Right renal pelvis (tissue), 4 donors: ENCODE results near the gene SMARCA4. TPM values are rescaled to one million over a fixed set of nuclear protein-coding genes. Genes with fewer than 3 reads are reported as not detected.
A peak's percentile ranks its signal among the peaks of the same experiment; 100 is the strongest.

Source experiments
- DNase-seq, 4 donors: peaks; one replicate each; pipeline ENCODE4 v3.0.0-alpha.2; 2013; ENCODE audit warnings: low read depth in 4 of 4, low spot score in 3 of 4, missing footprints in 1 of 4
- polyA plus RNA-seq, 4 donors: library from polyadenylated mRNA; unstranded; fragments of 120-200 nt; gene quantifications; one replicate each; pipeline ENCODE4 v1.2.1, GENCODE V29; 2013; ENCODE audit not compliant: insufficient read length in 4 of 4

The SMARCA4 gene
- polyA plus RNA-seq, 4 donors = 132 to 157 (median 147) TPM

DNA sequence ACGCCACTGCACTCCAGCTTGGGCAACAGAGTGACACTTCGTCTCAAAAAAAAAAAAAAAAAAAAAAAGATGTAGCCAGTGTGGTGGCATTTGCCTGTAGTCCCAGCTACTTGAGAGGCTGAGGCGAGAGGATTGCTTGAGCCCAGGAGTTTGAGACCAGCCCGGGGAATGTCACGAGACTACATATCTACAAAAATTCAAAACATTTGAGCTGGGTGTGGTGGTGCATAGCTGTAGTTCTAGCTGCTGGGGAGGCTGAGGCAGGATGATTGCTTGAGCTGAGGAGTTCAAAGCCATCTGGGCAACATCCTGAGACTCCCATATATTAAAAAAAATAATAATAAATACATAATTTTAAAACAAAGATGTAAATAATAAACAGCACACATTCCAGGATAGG lies 46.6 kb downstream of the SMARCA4 start:
- DNase-seq = no peak

DNA sequence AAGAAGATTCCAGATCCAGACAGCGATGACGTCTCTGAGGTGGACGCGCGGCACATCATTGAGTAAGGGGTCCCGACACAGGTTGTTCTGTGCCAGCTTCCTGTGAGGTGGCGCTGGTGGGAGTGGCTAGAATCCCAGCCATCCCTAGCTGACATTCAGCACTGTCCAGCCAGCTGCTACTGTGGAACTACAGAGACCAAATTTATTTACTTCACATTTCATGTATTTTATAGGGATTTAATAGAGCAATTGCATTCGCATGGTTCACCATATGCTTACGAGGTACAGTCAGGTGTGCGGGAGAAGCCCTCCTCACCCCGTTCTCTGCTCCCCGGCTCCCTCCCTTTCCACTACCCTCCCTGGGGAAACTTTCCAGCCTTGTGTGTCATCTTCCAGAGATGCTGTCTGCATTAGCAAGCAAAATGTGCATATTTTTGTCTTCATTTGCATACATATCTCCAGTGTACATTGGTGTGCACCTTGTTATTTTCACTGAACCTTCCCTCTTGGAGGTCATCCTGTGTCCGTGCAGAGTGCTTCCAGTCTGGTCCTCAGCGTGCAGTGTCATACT lies 47.2 kb downstream of the SMARCA4 start:
- no peak for DNase-seq

DNA sequence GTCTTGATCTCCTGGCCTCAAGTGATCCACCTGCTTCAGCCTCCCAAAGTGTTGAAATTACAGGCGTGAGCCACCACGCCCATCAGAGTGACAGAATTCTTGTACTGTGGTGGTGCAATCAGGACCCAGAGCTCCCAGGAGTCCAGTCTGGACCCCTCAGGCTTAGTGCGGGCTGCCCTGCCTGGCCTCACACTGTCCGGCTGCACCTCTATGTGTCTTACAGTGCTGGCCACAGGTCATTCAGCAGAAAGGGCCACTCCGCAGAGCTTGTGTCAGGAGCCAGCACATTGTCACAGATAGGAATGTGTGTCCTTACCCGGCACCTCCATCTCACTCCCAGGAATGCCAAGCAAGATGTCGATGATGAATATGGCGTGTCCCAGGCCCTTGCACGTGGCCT lies 49.2 kb downstream of the SMARCA4 start:
- DNase-seq = no peak

DNA sequence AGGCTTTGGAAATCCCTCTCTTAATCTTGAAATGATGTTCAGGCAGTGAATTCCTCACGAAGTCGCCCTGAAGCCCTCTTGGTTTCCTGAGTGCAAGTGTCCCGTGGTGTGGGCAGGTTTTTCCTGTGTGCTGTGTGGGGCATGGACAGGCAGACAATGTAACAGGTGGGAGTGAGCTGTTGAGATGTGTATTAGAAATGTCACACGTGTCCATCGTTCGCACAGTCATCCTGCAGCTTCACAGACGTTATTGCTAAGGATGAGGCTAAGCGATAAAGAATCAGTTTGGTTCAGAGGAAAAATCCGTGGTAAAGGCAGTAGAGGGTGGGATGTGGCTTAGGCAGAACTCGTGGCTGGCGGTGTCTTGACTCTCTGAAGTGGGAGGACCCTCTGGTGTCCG lies 51.7 kb downstream of the SMARCA4 start:
- DNase-seq = no peak

DNA sequence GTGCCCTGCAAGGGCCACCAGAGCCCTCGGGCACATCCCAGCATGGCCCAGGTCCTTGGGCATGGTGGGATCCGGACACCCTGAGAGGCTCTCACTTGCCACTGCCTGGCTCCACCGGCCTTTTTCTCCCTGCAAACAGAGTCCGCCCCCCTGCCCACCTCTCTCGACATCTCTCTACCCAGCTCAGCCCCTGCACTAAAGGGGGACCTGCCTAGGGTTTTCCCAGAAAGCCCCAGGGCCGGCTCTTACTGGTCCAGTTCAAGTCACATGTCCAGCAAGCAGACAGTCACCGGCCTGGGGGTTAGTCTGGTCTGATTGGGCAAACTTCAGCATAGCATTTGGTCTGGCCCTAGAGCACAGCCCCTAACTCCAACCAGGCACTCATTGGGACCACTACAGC lies 52.9 kb downstream of the SMARCA4 start:
- DNase-seq = no peak

DNA sequence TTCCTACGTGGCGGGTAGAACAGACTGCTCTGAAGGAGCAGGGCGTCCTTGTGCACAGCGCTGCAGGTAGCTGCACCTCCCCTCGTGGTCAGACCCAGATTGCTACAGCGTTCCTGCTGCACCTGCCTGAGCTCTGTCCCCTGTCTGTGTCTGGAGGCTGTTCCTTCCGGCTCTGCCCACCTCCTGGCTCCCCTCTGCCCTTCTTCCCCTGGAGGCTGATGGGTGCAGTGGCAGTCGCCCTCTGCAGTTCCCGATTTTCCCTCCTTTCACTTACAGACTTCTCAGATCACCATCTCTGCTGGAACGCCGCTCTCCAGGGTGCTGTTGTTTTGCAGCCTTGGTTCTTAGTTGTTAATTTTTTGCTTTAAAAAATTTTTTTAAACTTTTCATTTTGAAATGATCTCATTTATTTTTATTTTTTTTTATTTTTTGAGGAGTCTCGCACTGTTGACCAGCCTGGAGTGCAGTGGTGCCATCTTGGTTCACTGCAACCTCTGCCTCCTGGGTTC lies 53.6 kb downstream of the SMARCA4 start:
- DNase-seq = no peak

DNA sequence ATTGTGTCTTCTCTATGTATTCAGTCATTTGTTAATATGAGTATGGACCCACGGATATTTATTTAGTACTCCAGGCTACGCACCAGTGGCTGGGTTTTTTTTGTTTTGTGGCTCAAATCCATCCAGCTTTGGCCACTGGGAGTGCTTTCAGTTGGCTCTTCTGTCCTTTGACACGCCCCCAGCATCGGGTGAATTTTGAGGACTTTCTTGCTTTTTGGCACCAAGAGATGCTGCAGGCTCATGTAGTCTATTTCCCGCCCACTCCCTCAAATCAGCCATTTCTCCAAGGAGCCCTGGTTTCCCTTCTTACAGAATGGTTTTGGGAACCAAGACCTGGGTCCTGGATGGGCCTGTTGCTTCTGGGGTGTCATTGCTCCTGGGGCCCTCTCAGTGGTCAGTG lies 55.8 kb downstream of the SMARCA4 start:
- no peak for DNase-seq

DNA sequence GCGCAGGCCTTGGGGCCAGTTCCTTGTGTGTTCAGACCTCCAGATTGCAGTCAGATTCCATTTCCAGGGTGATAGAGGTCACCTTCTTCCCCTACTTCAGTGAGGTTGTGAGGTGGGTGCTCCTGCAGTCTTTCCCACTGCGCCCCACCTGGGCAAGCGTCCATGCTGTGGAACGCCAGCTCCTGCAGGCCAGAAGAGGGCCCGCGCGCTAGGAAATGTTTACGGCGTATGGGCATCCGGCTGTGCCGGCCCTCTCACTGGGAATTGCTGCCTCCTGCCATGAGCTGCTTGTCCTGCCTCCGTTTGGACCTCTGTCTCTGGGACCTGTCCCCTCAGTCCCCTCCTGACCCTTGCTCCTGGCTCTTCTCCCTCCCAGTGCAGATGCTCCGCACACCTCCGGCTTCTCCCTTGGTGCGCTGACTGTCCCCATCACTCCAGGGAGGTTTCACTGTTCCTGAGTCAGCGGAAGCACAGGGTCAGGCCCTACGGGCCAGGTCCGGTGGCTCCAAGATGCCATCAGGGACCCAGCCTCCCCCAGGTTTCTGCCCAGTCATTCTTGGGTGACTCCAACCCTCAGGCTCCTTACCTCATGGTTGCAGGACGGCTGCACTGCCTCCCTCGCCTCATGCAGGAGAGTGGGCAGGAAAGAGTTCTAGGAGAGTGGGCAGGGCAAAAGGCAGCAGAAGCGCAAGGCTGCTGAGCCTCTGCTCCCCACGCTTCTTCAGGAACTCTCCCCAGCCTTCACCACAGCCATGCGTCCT lies 56.6 kb downstream of the SMARCA4 start:
- DNase-seq = no peak

DNA sequence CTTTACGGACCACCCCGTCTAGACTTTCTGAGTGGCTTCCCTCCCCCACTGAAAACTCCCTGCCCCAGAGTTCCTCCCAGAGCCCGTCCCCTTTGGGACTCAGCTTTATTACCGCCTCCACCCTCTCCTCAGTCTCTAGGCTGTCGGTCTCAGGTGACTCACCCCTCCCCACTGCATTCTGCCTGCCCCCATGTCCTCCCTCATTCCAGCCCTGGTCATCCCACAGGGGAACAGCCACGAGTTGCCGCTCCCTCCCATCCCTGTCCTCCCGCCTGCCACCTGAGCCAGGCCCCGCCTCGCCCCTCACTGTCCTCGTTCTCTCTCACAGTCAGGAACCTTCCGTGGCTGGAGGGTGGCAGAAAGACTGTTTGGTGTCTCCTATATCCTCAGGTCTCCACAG lies 57.3 kb downstream of the SMARCA4 start:
- DNase-seq = peak; percentile 23 to 38 (median 30)

DNA sequence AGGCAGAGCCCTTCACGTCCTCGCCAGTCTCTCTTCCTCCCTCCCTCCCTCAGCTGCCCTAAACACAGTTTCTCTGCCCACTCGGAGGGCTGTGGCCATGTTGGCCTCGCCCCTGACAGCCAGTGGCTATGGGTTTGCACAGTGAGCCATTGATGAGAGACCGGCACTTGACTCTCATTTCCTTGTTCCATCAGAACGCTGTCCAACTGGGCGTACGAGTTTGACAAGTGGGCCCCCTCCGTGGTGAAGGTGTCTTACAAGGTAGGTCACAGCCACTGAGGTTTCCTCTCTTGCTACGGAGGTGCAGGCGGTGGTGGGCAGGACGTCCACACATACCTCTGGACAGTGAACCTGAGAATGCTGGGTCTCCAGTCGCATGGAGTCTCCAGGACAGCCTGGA lies 57.9 kb downstream of the SMARCA4 start:
- no peak for DNase-seq

DNA sequence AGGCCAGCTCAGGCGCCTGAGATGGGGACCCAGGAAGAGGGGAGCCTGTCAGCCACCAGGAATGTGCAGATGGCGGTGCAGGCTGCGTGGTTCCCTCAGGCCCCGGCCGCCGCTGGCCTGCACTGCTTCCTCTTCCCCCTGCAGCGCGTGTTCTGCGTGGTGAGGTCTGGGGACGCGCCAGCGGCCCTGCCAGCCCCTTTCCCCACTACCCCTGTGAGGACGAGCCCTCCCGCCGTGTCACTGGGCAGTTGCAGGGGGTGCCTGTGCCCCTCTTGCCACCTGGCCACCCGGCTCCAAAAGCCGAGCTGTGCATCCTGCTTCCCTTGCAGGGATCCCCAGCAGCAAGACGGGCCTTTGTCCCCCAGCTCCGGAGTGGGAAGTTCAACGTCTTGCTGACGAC lies 58.4 kb downstream of the SMARCA4 start:
- DNase-seq = no peak

DNA sequence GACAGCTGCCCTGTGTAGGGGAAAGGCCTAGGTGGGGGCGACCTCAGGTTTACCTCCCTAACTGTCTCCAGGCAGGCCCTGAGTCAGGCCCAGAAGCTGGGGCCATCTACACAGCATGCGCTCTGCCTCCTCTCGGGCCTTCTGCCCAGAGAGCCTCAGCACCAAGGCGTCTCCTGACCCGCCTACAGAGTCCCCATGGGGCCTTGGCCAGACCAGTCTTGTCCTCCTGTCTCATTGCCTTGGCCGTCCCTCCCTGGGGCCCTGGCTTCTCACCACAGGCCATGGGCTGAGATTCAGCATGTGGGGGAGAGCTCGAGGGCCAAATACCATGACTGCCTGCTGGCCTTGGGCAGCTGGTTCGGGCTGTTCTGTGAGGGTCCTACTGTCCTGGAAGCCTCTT lies 59.0 kb downstream of the SMARCA4 start:
- DNase-seq = no peak

DNA sequence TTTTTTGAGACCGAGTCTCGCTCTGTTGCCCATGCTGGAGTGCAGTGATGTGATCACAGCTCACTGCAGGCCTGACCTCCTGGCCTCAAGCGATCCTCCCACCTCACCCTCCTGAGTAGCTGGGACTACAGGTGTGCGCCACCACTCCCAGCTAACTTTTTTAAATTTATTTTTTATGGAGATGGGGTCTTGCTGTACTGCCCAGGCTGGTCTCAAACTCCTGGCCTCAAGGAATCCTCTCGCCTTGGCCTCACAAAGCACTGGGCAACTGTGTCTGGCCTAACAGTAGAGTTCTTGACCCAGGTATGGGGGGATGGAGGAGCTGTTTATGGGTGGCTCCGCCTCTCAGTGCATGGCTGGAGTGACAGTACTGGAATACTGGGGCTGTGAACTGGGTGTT lies 59.6 kb downstream of the SMARCA4 start:
- no peak for DNase-seq

DNA sequence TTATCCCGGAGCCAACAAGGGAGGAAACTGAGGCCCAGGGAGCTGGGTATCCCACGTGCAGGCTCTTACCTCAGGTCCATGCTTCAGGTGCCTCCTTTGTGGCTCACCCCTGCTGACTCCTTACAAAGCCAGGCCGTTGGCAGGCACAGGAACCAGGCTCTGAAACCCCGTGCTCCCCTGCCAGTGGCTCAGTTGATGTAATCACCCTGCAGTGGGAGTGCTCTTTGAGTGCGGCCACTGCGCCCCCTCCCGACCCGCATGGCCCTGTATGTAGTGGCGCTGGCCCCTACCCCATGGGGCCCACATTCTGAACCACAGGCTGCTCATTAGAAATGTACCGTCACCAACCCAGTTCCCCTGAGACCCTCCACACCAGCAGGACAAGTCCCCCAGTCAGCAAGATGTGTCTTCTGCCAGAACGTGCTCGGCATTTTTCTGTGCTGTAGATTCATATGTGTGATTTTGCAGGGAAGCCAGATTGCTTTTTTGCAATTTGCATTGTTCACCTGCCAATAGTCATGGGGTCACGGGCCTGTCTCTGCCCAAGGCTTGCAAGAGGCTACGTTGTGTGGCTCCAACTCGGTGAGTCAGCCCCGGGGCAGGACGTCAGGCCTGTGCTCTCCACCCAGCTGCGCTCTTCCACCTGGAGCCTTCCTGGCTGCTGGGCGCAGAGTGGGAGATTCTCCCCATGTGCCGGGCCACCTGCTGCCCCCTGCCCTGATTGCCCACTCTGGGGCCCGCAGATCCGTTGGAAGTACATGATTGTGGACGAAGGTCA lies 60.3 kb downstream of the SMARCA4 start:
- no peak for DNase-seq

DNA sequence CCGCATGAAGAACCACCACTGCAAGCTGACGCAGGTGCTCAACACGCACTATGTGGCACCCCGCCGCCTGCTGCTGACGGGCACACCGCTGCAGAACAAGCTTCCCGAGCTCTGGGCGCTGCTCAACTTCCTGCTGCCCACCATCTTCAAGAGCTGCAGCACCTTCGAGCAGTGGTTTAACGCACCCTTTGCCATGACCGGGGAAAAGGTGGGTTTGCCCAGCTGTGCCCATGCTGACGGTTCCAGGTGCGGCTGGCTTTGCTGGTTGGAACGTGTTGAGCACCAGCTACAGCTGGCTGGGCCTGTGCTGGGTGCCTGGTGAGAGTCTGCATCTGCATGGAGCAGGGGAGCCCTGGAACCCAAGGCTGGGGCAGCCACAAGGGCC lies 60.9 kb downstream of the SMARCA4 start:
- DNase-seq = no peak

DNA sequence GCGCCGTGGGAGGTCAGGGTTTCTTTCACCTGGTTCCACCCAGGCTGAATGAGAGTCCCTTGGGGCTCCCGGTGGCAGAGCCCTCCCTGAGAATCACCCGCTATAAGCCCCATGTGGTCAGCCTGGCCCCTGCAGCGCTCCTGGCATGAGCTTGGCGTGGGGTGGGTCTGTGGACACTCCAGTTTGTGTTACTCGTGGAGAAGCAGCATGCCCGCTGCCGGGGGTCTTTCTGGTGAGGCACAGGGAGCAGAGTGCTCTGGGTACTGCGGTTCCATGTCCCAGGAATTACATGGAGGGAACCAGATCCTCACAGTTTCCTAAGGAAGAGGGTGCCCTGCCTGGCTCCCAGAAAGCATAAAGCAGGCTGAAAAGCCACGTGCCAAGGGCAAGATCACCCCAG lies 62.2 kb downstream of the SMARCA4 start:
- DNase-seq = no peak

DNA sequence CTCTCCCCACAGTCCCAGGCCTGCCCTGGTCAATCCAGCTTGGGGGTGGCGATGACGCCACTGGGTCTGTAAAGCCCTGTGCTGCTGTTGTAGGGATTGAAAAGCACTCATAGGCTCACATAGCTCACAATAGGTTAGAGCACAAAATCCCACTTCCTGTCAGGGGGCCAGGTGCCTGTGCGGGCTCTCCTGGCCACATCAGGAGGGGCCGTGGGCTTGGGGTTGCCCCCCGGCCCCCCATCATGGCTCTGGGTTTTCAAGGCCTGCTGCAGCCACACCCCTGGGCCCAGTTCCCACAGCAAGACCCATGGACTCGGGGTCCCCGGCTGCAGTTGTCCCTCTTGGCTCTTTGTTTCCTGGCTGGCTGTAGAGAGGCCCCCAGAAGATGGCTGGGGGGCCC lies 62.9 kb downstream of the SMARCA4 start:
- DNase-seq = no peak

DNA sequence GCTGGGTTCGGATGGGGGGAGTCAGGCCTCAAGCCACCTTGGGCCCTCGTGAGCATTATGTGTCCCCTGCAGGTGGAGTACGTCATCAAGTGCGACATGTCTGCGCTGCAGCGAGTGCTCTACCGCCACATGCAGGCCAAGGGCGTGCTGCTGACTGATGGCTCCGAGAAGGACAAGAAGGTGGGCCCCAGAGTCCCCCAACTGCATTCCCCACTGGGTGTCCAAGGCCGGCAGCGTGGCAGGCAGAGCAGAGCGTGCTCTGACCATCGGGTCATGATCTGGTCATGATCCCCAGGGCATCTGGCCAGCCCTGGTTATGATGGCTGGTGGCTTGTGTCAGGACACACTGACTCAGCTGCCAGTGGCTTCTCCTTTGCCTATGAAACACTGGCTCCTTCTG lies 63.4 kb downstream of the SMARCA4 start:
- DNase-seq = no peak

DNA sequence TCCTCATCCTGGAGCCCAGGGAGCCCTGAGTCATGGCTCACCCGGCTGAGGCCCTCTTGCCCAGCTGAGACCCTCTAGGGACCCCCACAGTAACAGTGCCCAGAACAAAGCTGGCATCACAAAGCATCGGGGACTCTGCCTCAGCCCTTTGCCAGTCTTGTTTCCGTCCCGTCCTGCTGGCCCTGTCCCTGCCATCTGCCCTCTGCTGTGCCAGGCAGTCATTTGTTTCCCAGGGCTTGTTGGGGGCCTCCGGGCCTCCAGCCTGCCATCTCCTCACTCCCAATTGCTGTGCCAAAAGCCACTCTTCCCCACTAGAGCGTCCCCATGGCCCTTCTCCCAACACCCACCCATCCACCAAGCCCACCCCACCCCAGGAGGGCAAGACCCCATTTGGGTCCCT lies 64.2 kb downstream of the SMARCA4 start:
- no peak for DNase-seq

DNA sequence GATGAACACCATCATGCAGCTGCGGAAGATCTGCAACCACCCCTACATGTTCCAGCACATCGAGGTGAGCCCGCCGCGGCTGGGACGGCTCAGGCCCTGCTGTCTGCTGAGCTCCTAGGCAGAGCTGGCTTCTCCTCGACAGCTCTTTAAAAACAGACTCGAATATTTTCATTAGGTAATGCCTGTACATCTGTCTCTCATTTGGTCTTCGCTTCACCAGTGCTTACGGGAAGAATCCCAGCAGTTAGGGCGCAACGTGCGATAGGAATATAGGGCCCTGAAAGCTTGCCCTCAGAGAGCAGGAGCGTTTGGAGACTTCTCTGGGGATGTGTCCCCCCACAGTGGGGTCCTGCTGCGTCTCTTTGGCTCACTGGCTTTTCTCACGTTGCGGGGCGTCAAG lies 64.6 kb downstream of the SMARCA4 start:
- no peak for DNase-seq

DNA sequence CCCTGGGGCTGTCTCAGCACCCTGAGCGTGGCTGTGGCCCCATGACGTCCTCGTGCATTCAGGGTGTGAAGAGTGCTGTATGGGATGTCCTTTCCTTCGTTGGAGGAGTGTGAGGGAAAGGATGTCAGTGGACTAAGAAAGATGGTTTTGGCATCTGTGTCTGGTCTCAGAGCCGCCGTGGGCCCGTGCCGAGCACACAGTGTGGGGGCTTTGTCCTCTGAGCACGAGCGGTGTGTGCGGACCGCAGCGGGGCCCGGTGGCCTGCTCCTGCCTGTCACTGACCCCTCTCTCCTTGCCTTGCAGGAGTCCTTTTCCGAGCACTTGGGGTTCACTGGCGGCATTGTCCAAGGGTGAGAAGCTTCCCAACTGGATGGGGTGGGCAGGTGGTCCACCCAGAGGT lies 65.2 kb downstream of the SMARCA4 start:
- DNase-seq = no peak

DNA sequence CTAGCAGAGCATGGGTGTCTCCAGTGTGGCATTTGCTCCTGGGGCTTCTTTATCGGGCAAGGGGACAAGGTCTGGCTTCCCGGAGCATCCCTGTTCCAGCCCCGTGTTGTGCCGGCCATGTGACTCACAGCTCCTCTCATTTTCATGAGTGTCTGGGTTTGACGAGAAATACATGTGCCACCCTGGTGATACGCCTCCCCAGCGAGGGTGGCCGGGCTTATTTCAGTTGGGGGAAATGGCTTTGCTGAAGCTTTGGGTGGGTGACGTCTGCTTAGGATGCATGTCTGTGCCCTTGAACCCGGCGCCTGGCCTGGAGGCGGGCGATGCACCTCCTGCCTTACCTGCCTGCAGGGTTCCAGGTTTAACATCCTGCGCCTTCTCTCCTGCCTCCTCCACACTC lies 66.6 kb downstream of the SMARCA4 start:
- no peak for DNase-seq
